ENCODE measurements around the gene CTNNA3.

CTNNA3 gene

GRCh38 chr10:66671064-66671463 is 1024.9 kb downstream of the CTNNA3 start:
- no peak overlapping the region for H3K4me2 ChIP-seq (ENCODE audit: low read length)
- TF ChIP-seq CTCF (IDR thresholded peaks at IDR 0.05): no peak
- H3K4me1 ChIP-seq: no peaks in the 10 kb centered on the region
- no peak overlapping the region for H3K9ac ChIP-seq
- no peaks in the 10 kb centered on the region for H3K9me3 ChIP-seq (ENCODE audit: control insufficient read depth, low read length)
- no peaks in the 10 kb centered on the region for H3K79me2 ChIP-seq
- H3K36me3 ChIP-seq (ENCODE audit: control insufficient read depth, insufficient read depth, low read length): no peaks in the 10 kb centered on the region
- no peak overlapping the region for H3K27ac ChIP-seq
- no peak overlapping the region for H3K4me3 ChIP-seq (ENCODE audit: low read depth, low read length)
- H2AFZ ChIP-seq: no peak overlapping the region
- H3K27me3 ChIP-seq (ENCODE audit: control insufficient read depth, insufficient read depth, low read length): no peaks in the 10 kb centered on the region

GRCh38 chr10:66656499-66656898 is 1039.5 kb downstream of the CTNNA3 start:
- Histone ChIP-seq H3K27me3 (ENCODE audit: control insufficient read depth, insufficient read depth, low read length) (no peaks in the 10 kb centered on the region), H3K4me2 (ENCODE audit: low read length) (no peak overlapping the region), H3K36me3 (ENCODE audit: control insufficient read depth, insufficient read depth, low read length) (no peaks in the 10 kb centered on the region), H3K4me3 (ENCODE audit: low read depth, low read length) (no peak overlapping the region), H3K27ac (no peak overlapping the region), H3K4me1 (no peaks in the 10 kb centered on the region), H3K9ac (no peak overlapping the region), H3K79me2 (no peaks in the 10 kb centered on the region), H3K9me3 (ENCODE audit: control insufficient read depth, low read length) (peaks cover 5% of the 10 kb centered on the region), H2AFZ (no peak overlapping the region)
- TF ChIP-seq CTCF (IDR thresholded peaks at IDR 0.05): no peak

GRCh38 chr10:66654861-66655260 is 1041.1 kb downstream of the CTNNA3 start:
- no peaks in the 10 kb centered on the region for H3K36me3 ChIP-seq (ENCODE audit: control insufficient read depth, insufficient read depth, low read length)
- no peaks in the 10 kb centered on the region for H3K79me2 ChIP-seq
- no peak overlapping the region for H3K4me3 ChIP-seq (ENCODE audit: low read depth, low read length)
- H3K27me3 ChIP-seq (ENCODE audit: control insufficient read depth, insufficient read depth, low read length): no peaks in the 10 kb centered on the region
- H3K9ac ChIP-seq: no peak overlapping the region
- H3K27ac ChIP-seq: no peak overlapping the region
- H3K4me1 ChIP-seq: no peaks in the 10 kb centered on the region
- no peak for TF ChIP-seq CTCF (IDR thresholded peaks at IDR 0.05)
- no peak overlapping the region for H3K4me2 ChIP-seq (ENCODE audit: low read length)
- H3K9me3 ChIP-seq (ENCODE audit: control insufficient read depth, low read length): peaks cover 5% of the 10 kb centered on the region
- no peak overlapping the region for H2AFZ ChIP-seq

GRCh38 chr10:66651308-66652082 is 1044.5 kb downstream of the CTNNA3 start:
- no peak overlapping the region for H3K27ac ChIP-seq
- H3K27me3 ChIP-seq (ENCODE audit: control insufficient read depth, insufficient read depth, low read length): no peaks in the 10 kb centered on the region
- H3K36me3 ChIP-seq (ENCODE audit: control insufficient read depth, insufficient read depth, low read length): no peaks in the 10 kb centered on the region
- H3K4me1 ChIP-seq: no peaks in the 10 kb centered on the region
- H3K79me2 ChIP-seq: no peaks in the 10 kb centered on the region
- no peak overlapping the region for H2AFZ ChIP-seq
- H3K9me3 ChIP-seq (ENCODE audit: control insufficient read depth, low read length): peaks cover 5% of the 10 kb centered on the region
- H3K9ac ChIP-seq: no peak overlapping the region
- no peak overlapping the region for H3K4me2 ChIP-seq (ENCODE audit: low read length)
- H3K4me3 ChIP-seq (ENCODE audit: low read depth, low read length): no peak overlapping the region
- no peak for TF ChIP-seq CTCF (IDR thresholded peaks at IDR 0.05)

- Histone ChIP-seq H3K36me3 (ENCODE audit: control insufficient read depth, insufficient read depth, low read length) (no peaks in the 10 kb centered on the region), H3K9me3 (ENCODE audit: control insufficient read depth, low read length) (peaks cover 3% of the 10 kb centered on the region), H3K9ac (no peak overlapping the region), H3K4me3 (ENCODE audit: low read depth, low read length) (no peak overlapping the region), H3K79me2 (no peaks in the 10 kb centered on the region), H3K27me3 (ENCODE audit: control insufficient read depth, insufficient read depth, low read length) (no peaks in the 10 kb centered on the region), H3K4me2 (ENCODE audit: low read length) (no peak overlapping the region), H3K27ac (no peak overlapping the region), H3K4me1 (no peaks in the 10 kb centered on the region), H2AFZ (no peak overlapping the region)
- no peak for TF ChIP-seq CTCF (IDR thresholded peaks at IDR 0.05)
Measured at GRCh38 chr10:66649626-66650025, 1046.4 kb downstream of the CTNNA3 start.

Measured in parathyroid adenoma (tissue), 2 donors.